Femur (tissue), 1 donor: ENCODE data around the gene PTN.
A peak's percentile ranks its signal among the peaks of the same experiment; 100 is the strongest.

Source experiments
- DNase-seq: peaks from one replicate; pipeline ENCODE4 v3.0.0-alpha.2; 2017

PTN gene

GRCh38 chr7:137343281-137343841, at the start of gene PTN:
TSS of gene PTN (minus strand) at chr7:137343733. CDS start at chr7:137254973, 88,760 bp downstream.
- peak; percentile 90 for DNase-seq

- DNase-seq = no peak
Measured at GRCh38 chr7:137390076-137390475, 46.5 kb upstream of the PTN start.

- DNase-seq = no peak
Measured at GRCh38 chr7:137388916-137389315, 45.4 kb upstream of the PTN start.

- no peak for DNase-seq
Measured at GRCh38 chr7:137386966-137387365, 43.4 kb upstream of the PTN start.

GRCh38 chr7:137381045-137381444, 37.5 kb upstream of the PTN start:
- DNase-seq = no peak

- no peak for DNase-seq
Measured at GRCh38 chr7:137373507-137373906, 30.0 kb upstream of the PTN start.

- peak; percentile 68 for DNase-seq
Measured at GRCh38 chr7:137371616-137372015, 28.1 kb upstream of the PTN start.

- peak; percentile 53 for DNase-seq
Measured at GRCh38 chr7:137366995-137367394, 23.5 kb upstream of the PTN start.

GRCh38 chr7:137363683-137364082, 20.1 kb upstream of the PTN start:
- no peak for DNase-seq

GRCh38 chr7:137360087-137360679, 16.6 kb upstream of the PTN start:
- DNase-seq = no peak

GRCh38 chr7:137354961-137355360, 11.4 kb upstream of the PTN start:
- no peak for DNase-seq

- peak; percentile 71 for DNase-seq
Measured at GRCh38 chr7:137354396-137354795, 10.9 kb upstream of the PTN start.

- DNase-seq = no peak
Measured at GRCh38 chr7:137351941-137352340, 8.4 kb upstream of the PTN start.

- no peak for DNase-seq
Measured at GRCh38 chr7:137345799-137346449, 2.4 kb upstream of the PTN start.

GRCh38 chr7:137342828-137343261, 688 bp downstream of the PTN start:
- DNase-seq = no peak

GRCh38 chr7:137342265-137342664, 1.3 kb downstream of the PTN start:
- no peak for DNase-seq

GRCh38 chr7:137337902-137338301, 5.6 kb downstream of the PTN start:
- no peak for DNase-seq

- DNase-seq = no peak
Measured at GRCh38 chr7:137335814-137336213, 7.7 kb downstream of the PTN start.

GRCh38 chr7:137331378-137331777, 12.2 kb downstream of the PTN start:
- DNase-seq = no peak

GRCh38 chr7:137329411-137329810, 14.1 kb downstream of the PTN start:
- no peak for DNase-seq

GRCh38 chr7:137328373-137329120, 15.0 kb downstream of the PTN start:
- no peak for DNase-seq

GRCh38 chr7:137325927-137326326, 17.6 kb downstream of the PTN start:
- no peak for DNase-seq

- no peak for DNase-seq
Measured at GRCh38 chr7:137324796-137325696, 18.5 kb downstream of the PTN start.
